Stimulated activated CD4-positive, alpha-beta T cell treated with anti-CD3 and anti-CD28 coated beads, Interleukin-15, amount 100 ng/mL, for 1 hour (primary cell): ENCODE data around the gene CORO1C.
"Not testable (repeated sequence)": the region's sequence is repeated elsewhere in the genome, so short reads cannot be mapped to it uniquely, and the experiment has no call there.

Experiments
- DNase-seq, 2 donors: peaks; one replicate each; pipeline ENCODE4 v3.0.0-alpha.2; 2020; ENCODE audit warnings: low read depth in 1 of 2, low spot score in 1 of 2

The CORO1C gene

DNA sequence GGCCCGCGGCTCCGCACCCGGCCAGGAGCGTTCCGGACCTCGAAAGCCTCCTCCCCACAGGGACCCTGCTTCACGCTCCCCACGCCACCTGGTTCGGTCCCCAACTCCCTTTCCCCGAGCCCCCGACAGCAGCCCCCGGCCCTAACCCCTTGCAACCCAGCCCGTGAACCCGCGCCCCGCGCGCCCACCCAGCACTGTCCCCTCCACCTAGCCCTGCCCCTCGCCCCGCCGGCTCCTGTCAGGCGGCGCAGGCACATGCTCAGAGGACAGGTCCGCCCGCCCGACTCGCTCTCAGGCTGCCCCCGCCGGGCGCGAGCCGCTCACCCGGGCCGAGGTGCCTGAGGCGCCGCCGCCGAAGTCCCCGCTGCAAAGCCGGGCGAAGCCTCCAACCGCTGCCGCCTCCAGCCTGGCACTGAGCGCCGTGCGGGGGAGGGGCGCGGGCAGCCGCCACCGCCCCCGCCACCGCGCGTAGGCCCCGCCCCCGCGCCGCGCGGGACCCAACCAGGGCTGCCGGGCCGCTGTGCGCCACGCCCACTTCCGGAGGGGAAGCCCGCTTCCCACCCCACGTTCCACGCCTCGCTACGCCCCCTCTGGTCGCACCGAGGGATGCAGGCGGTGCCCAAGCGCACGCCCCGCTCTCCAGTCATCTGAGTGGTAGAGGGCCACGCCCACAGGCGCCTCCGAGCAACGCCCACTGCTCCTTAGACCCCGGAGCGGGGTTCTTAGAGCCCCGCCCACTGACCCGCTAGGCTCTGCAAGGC, at the start of gene CORO1C:
Gene CORO1C (minus strand): TSS at position 414 of the 761 bp plus-strand sequence. CDS start 30,200 bp downstream, outside the sequence.
- peak; percentile 89 to 90 for DNase-seq

GRCh38 chr12:108779998-108780688, 48.8 kb upstream of the CORO1C start:
- no peak for DNase-seq

DNA sequence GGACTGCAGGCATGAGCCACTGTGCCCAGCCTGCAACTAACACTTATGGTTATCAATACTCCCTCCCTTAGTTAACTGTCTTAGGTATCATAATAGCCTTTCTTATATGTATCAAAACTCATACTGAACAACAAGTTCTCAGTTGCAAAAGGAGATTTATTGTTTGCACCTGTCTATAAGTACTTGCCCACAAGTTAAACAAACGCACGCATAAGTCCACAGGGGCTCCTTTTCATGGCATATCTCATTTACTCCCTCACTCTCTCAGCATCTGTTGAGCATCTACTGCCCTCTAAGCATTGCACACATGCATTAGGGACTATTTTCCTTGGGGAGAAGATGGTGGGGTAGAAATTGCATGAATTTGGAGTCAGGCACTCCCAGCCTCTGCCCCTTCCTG, 46.7 kb upstream of the CORO1C start:
- no peak for DNase-seq

GRCh38 chr12:108777156-108777555, 45.8 kb upstream of the CORO1C start:
- no peak for DNase-seq

GRCh38 chr12:108773798-108774788, 42.8 kb upstream of the CORO1C start:
- no peak for DNase-seq

DNA sequence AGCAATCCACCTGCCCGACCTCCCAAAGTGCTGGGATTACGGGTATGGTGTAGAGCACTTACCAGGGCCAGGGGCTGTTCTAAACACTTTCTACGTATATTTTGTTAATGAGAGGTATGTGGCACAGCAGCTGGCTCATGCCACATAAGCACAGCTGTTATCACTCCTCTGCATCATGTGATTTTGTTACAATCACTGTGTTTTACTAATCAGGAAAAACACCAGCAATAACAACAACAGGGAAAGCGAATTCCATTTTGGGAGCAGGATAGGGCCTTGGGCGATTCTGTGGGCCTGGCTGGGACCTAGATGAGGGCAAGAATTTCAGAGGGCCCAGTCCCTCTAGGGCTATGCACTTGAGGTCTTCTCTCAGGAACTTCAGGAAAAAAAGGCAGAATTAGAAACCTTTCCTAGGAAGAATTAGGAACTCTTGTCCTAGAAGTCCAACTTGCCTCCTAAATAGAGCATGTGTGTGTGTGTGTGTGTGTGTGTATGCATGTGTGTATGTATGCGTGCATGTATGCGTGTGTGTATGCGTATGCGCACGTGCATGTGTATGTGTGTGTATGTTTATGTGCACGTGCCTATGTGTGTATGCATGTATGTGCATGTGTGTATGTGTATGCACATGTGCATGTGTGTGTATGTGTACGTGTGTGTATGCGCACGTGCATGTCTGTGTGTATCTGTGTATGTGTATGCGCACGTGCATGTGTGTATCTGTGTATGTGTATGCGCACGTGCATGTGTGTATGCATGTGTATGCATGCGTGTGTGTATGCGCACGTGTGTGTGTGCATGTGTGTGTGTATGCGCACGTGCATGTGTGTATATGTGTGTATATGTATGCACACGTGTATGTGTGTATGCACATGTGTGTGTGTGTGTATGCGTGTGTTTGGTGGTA, 41.8 kb upstream of the CORO1C start:
- no peak for DNase-seq

GRCh38 chr12:108772247-108772646, 40.9 kb upstream of the CORO1C start:
- DNase-seq, result no peak

DNA sequence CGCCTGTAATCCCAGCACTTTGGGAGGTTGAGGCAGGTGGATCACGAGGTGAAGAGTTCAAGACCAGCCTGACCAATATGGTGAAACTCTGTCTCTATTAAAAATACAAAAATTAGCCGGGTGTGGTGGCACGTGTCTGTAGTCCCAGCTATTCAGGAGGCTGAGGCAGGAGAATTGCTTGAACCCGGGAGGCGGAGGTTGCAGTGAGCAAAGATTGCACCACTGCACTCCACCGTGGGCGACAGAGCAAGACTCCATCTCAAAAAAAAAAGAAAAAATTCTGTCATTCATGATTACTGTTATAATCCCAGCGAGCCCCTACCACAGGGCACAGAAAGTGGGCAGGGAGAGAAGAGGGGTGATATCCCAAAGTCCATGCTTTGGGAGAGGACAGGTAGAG, 40.5 kb upstream of the CORO1C start:
- not testable (repeated sequence) for DNase-seq

DNA sequence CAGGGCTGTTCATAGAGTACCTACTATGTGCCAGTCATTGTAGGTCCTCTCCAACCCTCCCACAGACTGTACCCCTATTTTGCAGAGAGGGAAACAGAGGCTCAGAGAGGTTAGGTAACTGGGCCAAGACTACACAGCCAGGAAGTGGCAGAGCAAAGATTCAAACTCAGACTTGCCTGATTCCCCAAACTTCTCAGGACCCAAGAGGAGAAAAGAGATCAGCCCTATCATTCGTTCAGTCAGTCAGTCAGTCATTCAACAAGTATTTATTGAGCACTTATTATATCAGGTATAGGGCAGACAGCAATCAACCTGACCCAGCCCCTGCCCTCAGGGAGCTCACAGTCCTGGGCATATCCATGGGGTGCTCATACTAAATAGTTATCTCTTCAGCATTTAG, 39.6 kb upstream of the CORO1C start:
- no peak for DNase-seq

DNA sequence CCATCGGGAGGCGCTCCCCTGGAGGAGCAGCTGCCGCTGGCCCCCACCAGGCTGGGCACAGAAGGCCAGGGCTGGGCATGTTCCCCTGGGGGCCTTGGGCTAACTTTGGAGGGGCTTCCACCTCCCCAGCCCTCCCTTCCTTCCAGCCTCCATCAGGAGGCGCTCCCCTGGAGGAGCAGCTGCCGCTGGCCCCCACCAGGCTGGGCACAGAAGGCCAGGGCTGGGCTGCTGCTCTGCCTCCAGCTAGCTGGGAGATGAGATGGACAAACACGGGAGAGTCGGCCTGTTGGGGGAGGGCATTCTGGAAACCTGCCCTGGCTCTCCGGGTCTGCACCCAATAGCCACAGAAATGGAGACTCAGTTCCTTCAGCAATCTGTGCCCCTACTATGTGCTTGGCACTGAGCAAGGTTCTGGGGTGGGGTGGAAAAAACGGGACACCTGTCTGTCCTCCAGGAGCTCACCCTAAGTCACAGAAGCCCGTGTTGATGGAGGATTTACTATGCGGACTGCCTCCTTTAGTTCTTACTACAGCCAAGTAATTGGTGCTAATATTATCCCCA, 39.0 kb upstream of the CORO1C start:
- no peak for DNase-seq

DNA sequence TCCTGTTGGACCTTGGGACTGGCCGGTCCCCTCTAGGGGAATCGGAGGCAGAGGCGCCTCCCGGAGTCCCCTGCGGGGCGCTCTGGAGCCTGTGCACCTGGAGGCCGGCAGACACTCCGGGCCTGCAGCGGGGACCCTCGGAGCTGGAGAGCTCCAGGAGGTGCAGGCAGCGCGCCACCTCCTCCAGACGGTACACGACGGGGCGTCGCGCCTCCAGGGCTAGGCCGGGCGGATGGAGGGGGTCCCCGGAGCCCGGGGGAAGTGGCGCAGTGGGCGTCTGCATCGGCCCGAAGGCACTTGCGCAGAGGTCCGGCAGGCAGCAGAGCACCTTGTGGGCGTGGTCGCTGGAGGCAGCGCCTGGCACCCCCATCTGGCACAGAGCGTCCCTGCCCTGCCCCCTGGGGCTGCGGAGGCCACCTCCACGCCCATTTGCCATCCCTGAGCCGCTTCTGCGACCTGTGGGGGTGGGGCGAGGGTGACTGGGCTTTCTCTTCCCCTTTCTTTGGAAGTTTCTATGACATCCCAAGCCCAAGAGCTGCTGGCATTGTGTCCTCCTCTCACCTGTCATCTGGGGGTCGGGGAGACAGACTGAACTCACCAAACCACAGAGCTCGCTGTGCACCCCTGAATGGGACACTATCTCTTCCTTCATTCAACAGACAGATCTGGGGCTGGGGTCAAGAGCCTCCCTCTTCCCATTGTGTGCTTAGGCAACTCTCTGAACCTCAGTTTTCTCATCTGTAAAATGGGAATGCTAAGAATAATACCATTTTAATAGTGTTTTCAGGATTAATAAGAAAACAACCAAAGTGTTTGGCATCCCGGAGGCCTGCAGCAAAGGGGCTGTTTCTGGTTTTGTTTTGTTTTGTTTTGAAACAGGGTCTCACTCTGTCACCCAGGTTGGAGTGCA, 37.5 kb upstream of the CORO1C start:
- DNase-seq, result peak in 1 of 2 donors; percentile 3

DNA sequence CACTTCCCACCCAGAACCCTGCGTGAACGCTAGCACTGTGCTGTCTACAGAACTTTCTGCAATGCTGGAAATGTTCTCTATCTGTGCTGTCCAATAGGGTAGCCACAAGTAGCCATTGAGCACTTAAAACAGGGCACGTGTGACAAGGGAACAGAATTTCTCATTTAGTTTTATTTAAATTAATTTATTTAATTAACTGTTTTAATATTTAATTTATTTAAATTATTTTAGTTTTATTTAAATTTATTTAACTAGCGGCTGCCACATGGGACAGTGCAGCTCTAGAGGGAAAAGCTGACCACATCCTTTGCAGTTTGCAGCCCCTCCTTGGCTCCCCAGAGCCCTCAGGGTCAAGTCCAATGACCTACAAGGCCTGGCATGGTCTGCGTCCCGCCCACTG, 35.0 kb upstream of the CORO1C start:
- DNase-seq, result no peak

DNA sequence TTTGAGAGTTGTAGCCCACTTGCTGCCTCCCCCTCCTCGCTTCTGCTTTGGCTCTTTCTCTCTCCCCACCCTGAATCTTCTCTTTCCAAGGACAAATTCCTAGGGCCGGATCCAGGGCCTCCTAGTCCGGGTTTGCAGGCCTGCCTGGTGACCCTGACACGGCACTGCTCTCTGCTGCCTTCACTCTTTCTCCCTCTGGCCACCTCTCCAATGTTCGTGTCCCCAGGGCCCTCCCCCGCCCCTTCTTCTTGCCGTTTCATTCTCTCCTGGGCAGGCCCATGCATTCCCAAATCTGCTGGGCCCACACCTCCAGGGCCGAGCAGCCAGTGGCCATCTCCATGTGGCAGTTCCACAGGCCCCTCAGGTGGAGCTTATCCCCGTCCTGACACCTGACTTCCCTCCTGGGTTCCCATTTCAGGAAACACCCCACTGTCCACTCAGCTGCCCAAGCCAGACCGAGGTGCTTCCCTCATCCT, 34.0 kb upstream of the CORO1C start:
- no peak for DNase-seq

- DNase-seq, result no peak
Observed at GRCh38 chr12:108764540-108765288, 33.4 kb upstream of the CORO1C start.

GRCh38 chr12:108761226-108761625, 29.9 kb upstream of the CORO1C start:
- DNase-seq, result no peak

GRCh38 chr12:108759924-108760323, 28.6 kb upstream of the CORO1C start:
- DNase-seq, result no peak

GRCh38 chr12:108757856-108758255, 26.5 kb upstream of the CORO1C start:
- no peak for DNase-seq

DNA sequence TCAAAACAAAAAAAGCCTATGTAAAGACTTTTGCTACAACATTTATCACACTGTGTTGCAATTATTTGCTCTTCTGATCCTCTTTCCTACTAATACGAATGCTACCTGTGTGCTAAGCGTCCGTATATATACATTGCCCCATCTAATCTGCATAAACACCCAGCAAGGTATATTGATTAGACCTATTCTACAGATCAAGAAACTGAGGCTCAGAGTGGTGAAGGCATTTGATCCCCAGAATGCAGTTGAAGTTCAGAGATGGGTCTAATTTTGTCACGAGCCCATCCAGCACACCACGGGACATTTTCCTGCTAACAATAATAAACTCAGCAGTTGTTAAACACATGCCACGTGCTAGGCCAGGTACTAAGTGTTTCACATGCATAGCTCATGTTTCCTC, 25.1 kb upstream of the CORO1C start:
- DNase-seq, result no peak
